ENCODE results near the gene CCDC89.

CCDC89 gene

GRCh38 chr11:85647604-85648299 lies 38.2 kb downstream of the CCDC89 start, which contains the start of gene TMEM126A:
TSS of gene TMEM126A (plus strand) at chr11:85647967. CDS start at chr11:85650256, 2,289 bp downstream.
- DNase-seq, result peak; percentile 33 to 71

- no peak for DNase-seq
Measured at GRCh38 chr11:85647078-85647477, 38.9 kb downstream of the CCDC89 start.

GRCh38 chr11:85643191-85643614 lies 42.8 kb downstream of the CCDC89 start:
- DNase-seq, result no peak

GRCh38 chr11:85634747-85635146 lies 51.2 kb downstream of the CCDC89 start:
- no peak for DNase-seq

All from cerebellar nuclear complex (tissue), 1 donor.